Neural crest cell (in vitro differentiated cells): ENCODE measurements around the gene NHLRC4. TPM values are rescaled to one million over a fixed set of nuclear protein-coding genes. Genes with fewer than 3 reads are reported as not detected.

Experiments
- DNase-seq: peaks from one replicate; pipeline ENCODE4 v3.0.0; 2021; ENCODE audit warnings: low read depth, mixed read lengths, low spot score
- H3K27ac Mint-ChIP-seq: one replicate; pipeline ENCODE4 v1.8.0; 2021; ENCODE audit warnings: mild to moderate bottlenecking, mixed read lengths; ENCODE audit not compliant: unreplicated experiment
- H3K27me3 Mint-ChIP-seq: 2 replicates; pipeline ENCODE4 v1.8.0; 2021; ENCODE audit warnings: low read depth, mild to moderate bottlenecking, mixed read lengths
- H3K36me3 Mint-ChIP-seq: 2 replicates; pipeline ENCODE4 v1.8.0; 2021; ENCODE audit warnings: low read depth, mild to moderate bottlenecking, mixed read lengths
- H3K4me1 Mint-ChIP-seq: 2 replicates; pipeline ENCODE4 v1.8.0; 2021; ENCODE audit warnings: mixed read lengths
- H3K4me3 Mint-ChIP-seq: one replicate; pipeline ENCODE4 v1.8.0; 2021; ENCODE audit warnings: mild to moderate bottlenecking, mixed read lengths
- H3K9me3 Mint-ChIP-seq: 2 replicates; pipeline ENCODE4 v1.8.0; 2021; ENCODE audit warnings: mixed read lengths
- total RNA-seq: library from RNA; stranded (reverse); gene quantifications from 2 replicates; pipeline ENCODE4 v1.2.1, GENCODE V29; 2021
- TF ChIP-seq, protein P1 (sequence below): fragments of 200-600 bp; sonication (generic); conservative IDR thresholded peaks from 2 replicates; pipeline ENCODE4 v1.5.0; 2021; ENCODE audit warnings: antibody characterized with exemption, mild to moderate bottlenecking

The NHLRC4 gene
- total RNA-seq, 1 donor from 2014 or later: 0.86 TPM

DNA sequence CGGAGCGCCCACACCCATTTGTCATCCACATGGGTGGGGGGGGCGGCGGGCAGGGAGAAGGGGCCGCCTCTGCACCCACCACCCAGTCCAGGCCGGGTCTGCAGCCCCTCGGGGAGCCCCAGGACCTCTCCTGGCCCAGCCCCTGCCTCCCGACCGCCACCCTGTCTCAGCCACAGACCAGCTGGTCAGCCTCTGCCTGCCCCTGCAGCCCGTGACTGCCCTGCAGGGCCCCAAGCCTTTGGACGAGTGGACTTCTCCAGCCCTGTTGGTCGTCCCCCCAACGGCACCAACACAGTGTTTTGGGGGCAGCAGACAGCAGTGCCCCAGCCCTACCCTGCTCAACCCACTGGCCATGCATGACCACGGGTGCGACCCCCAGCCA lies 5.4 kb upstream of the NHLRC4 start:
- no peak for DNase-seq
- H3K27ac Mint-ChIP-seq: no peak overlapping the region
- H3K4me1 Mint-ChIP-seq: peaks cover 4% of the 10 kb centered on the region
- peaks cover 43% of the 10 kb centered on the region for H3K27me3 Mint-ChIP-seq
- H3K4me3 Mint-ChIP-seq: no peak overlapping the region
- TF ChIP-seq, protein P1, sequence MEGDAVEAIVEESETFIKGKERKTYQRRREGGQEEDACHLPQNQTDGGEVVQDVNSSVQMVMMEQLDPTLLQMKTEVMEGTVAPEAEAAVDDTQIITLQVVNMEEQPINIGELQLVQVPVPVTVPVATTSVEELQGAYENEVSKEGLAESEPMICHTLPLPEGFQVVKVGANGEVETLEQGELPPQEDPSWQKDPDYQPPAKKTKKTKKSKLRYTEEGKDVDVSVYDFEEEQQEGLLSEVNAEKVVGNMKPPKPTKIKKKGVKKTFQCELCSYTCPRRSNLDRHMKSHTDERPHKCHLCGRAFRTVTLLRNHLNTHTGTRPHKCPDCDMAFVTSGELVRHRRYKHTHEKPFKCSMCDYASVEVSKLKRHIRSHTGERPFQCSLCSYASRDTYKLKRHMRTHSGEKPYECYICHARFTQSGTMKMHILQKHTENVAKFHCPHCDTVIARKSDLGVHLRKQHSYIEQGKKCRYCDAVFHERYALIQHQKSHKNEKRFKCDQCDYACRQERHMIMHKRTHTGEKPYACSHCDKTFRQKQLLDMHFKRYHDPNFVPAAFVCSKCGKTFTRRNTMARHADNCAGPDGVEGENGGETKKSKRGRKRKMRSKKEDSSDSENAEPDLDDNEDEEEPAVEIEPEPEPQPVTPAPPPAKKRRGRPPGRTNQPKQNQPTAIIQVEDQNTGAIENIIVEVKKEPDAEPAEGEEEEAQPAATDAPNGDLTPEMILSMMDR: no peak
- no peaks in the 10 kb centered on the region for H3K9me3 Mint-ChIP-seq
- H3K36me3 Mint-ChIP-seq: no peaks in the 10 kb centered on the region

- no peak for DNase-seq
- Mint-ChIP-seq H3K27me3 (peaks cover 42% of the 10 kb centered on the region), H3K27ac (no peak overlapping the region), H3K9me3 (no peaks in the 10 kb centered on the region), H3K4me3 (peak overlapping the region; percentile 27), H3K4me1 (peaks cover 8% of the 10 kb centered on the region), H3K36me3 (no peaks in the 10 kb centered on the region)
- TF ChIP-seq, protein P1: no peak
Observed at GRCh38 chr16:561957-562938, 4.6 kb upstream of the NHLRC4 start.

GRCh38 chr16:563072-563644 lies 3.6 kb upstream of the NHLRC4 start:
- no peak for DNase-seq

DNA sequence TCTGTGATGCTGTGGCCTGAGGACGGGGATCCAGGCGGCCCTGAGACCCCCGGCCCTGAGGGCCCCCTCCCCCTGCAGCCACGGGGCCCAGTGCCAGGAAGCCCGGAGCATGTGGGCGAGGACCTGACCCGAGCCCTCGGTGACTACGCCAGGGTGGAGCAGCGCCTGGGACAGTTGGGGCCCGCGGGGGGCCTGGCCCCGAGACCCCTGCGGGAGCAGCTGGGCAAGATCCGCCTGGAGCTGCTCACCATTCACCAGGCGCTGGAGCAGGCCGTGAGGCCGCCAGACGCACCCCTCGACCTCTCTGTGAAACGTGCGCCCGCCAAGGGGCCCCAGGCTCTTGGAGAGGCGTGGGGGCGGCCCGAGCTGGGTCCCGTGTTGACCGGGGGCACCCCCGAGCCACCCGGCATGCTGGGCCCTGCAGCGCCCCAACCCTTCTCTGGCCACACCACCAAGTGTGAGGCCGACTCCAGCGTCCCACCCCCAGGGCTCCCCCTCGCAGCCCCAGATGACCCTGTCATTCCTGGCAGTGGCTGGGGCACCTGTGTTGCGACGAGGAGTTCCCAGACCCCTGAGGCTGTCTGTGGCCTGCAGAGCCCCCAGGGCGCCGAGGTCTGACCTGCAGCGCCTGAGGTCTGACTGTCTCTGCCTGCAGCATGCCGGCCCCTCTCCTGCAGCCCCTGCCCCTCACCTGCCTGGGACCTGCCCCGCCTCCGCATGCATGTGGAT lies 2.0 kb upstream of the NHLRC4 start:
- H3K36me3 Mint-ChIP-seq: no peaks in the 10 kb centered on the region
- peaks cover 23% of the 10 kb centered on the region for H3K27me3 Mint-ChIP-seq
- peaks cover 12% of the 10 kb centered on the region for H3K4me1 Mint-ChIP-seq
- TF ChIP-seq, protein P1: no peak
- no peaks in the 10 kb centered on the region for H3K9me3 Mint-ChIP-seq
- DNase-seq: no peak
- no peak overlapping the region for H3K27ac Mint-ChIP-seq
- no peak overlapping the region for H3K4me3 Mint-ChIP-seq

More at GRCh38 chr16:563072-563644, 3.6 kb upstream of the NHLRC4 start:
- TF ChIP-seq, protein P1: no peak
- peaks cover 36% of the 10 kb centered on the region for H3K27me3 Mint-ChIP-seq
- H3K4me1 Mint-ChIP-seq: peaks cover 8% of the 10 kb centered on the region
- no peak overlapping the region for H3K27ac Mint-ChIP-seq
- peak overlapping the region; percentile 27 for H3K4me3 Mint-ChIP-seq
- H3K36me3 Mint-ChIP-seq: no peaks in the 10 kb centered on the region
- H3K9me3 Mint-ChIP-seq: no peaks in the 10 kb centered on the region

DNA sequence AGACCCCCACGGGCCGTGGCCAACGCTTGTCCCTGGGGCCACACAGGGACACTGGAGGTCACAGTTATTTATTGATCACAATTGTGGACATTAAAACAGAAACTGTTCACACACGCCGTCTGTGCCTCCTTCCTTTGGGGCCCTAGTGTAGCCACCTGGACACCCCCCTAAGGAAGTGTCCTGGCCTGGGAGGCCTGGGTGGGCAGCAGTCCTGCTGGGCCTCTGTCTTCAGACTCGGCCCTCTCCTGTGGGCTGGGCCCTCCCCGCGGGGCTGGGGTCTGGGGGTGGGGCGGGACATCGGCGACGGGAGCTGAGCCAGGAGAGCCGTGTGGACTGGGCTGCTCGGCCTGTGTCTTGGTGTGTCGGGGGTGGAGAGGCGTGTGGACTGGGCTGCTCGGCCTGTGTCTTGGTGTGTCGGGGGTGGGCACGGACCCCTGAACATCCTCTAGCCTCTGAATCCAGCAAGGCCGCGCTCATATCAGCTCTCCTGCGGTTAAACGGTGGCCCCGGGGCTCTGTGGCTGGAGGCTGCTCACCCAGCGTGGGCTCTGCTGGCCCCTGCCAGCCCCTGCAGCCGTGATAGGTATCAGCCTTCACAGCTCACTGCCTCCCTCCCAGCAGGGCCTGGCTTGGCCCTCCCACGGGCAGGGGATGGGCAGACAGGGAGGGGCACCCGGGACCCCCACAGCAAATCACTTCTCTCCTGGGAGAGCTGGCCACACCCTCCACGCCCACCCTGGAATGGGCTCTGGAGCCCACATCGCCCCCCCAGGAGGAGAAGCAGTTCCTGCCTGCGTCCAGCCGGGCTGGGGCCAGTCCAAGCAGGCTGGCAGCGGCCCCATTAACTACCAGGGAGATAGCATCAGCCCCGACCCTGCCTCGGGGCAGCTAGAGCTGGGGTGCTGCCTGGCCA lies 1.1 kb upstream of the NHLRC4 start:
- no peak for DNase-seq
- H3K4me1 Mint-ChIP-seq: peaks cover 15% of the 10 kb centered on the region
- no peak overlapping the region for H3K27ac Mint-ChIP-seq
- no peaks in the 10 kb centered on the region for H3K9me3 Mint-ChIP-seq
- H3K36me3 Mint-ChIP-seq: no peaks in the 10 kb centered on the region
- no peak overlapping the region for H3K4me3 Mint-ChIP-seq
- peaks cover 23% of the 10 kb centered on the region for H3K27me3 Mint-ChIP-seq
- TF ChIP-seq, protein P1: no peak
